HG03571 (cell line): ENCODE results near the gene POLR3C.
A peak's percentile ranks its signal among the peaks of the same experiment; 100 is the strongest.

Experiments
- ATAC-seq: cut with Tn5 transposase; IDR thresholded peaks from one replicate; pipeline ENCODE4 v1.9.1; 2021; ENCODE audit not compliant: unreplicated experiment

Gene POLR3C

GRCh38 chr1:145863282-145864018, 39.5 kb downstream of the POLR3C start:
- ATAC-seq = no peak

GRCh38 chr1:145868232-145868631, 44.2 kb downstream of the POLR3C start:
- ATAC-seq = no peak

GRCh38 chr1:145871994-145872924, 48.3 kb downstream of the POLR3C start:
- ATAC-seq = no peak

- ATAC-seq = no peak
Measured at GRCh38 chr1:145874646-145875045, 50.6 kb downstream of the POLR3C start.

- ATAC-seq = no peak
Measured at GRCh38 chr1:145877923-145878486, 54.0 kb downstream of the POLR3C start.

GRCh38 chr1:145878724-145879123, 54.7 kb downstream of the POLR3C start:
- no peak for ATAC-seq

- no peak for ATAC-seq
Measured at GRCh38 chr1:145879775-145880174, 55.8 kb downstream of the POLR3C start.

GRCh38 chr1:145884675-145885074, 60.7 kb downstream of the POLR3C start:
- ATAC-seq = no peak

- ATAC-seq = peak; percentile 96
Measured at GRCh38 chr1:145885738-145886287, 61.8 kb downstream of the POLR3C start, which contains the start of gene ANKRD35. Gene ANKRD35 (minus strand): TSS chr1:145885866. CDS start chr1:145885758, 108 bp downstream.

GRCh38 chr1:145886390-145886789, 62.4 kb downstream of the POLR3C start:
- ATAC-seq = no peak

GRCh38 chr1:145886816-145887215, 62.8 kb downstream of the POLR3C start:
- ATAC-seq = no peak

- ATAC-seq = no peak
Measured at GRCh38 chr1:145887631-145888030, 63.6 kb downstream of the POLR3C start.

- no peak for ATAC-seq
Measured at GRCh38 chr1:145889722-145890121, 65.7 kb downstream of the POLR3C start.

GRCh38 chr1:145891143-145891542, 67.1 kb downstream of the POLR3C start:
- ATAC-seq = no peak

- ATAC-seq = no peak
Measured at GRCh38 chr1:145891587-145892485, 67.8 kb downstream of the POLR3C start.

GRCh38 chr1:145892486-145893087, 68.6 kb downstream of the POLR3C start:
- no peak for ATAC-seq

GRCh38 chr1:145893306-145894055, 69.5 kb downstream of the POLR3C start:
- ATAC-seq = no peak
